ENCODE results near the gene PLEKHH3.
"Not testable (repeated sequence)": the region's sequence is repeated elsewhere in the genome, so short reads cannot be mapped to it uniquely, and the experiment has no call there.

PLEKHH3 gene

GRCh38 chr17:42669977-42670788 lies 6.6 kb downstream of the PLEKHH3 start:
- no peak for DNase-seq

DNA sequence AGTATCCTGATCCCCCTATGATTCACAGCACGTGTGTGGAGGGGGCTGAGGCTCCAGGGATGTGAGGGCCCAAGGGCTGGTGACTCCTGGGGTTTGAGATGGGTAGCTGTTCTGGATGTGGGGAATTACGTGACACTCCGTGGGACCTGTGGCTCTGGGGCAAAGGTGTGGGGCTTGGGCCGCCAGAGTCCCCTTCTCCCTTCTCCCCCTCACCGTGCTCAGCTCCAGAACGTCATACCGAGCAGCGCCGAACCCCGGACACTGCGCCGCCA lies 7.2 kb downstream of the PLEKHH3 start:
- no peak for DNase-seq

GRCh38 chr17:42667088-42667951 lies 9.5 kb downstream of the PLEKHH3 start:
- DNase-seq = no peak

GRCh38 chr17:42666126-42666525 lies 10.7 kb downstream of the PLEKHH3 start:
- DNase-seq = not testable (repeated sequence)

- no peak for DNase-seq
Measured at GRCh38 chr17:42665581-42666001, 11.2 kb downstream of the PLEKHH3 start.

DNA sequence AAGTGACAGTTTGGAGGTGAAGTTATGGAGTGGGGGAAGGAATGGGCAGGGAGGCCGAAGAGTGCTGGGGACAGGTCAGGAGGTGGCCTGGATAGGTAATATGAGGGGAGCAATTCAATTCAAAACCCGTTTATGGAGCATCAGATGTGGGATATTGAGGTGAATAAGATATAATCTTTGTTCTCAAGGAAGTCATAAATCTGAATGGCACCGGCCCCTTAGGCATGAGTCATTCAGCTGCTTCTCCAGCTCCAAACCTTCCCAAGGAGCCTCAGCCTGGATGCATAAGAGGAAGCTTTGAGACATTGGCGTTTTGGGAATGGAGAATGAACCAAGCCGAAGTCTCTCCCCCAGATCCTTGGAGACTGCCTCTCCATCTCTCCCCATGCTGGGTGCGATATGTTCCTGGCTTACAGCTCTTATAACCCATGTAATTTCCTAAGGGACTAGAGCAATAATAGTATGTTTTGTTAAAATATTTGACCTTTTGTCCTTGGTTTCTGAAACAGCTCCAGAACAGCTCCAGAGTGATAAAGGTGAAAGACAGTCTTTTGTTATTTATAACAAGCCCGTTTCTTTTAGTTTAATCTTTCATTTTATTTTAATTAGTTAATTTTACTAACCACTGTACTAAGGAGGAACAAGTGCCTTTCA lies 16.0 kb downstream of the PLEKHH3 start:
- DNase-seq = no peak

- DNase-seq = not testable (repeated sequence)
Measured at GRCh38 chr17:42659932-42660274, 16.9 kb downstream of the PLEKHH3 start.

GRCh38 chr17:42659079-42659931 lies 17.5 kb downstream of the PLEKHH3 start, which contains the start of gene TUBG2:
TUBG2 (plus strand) TSS chr17:42659284; CDS start chr17:42659504, 220 bp downstream.
- DNase-seq = peak; percentile 78

DNA sequence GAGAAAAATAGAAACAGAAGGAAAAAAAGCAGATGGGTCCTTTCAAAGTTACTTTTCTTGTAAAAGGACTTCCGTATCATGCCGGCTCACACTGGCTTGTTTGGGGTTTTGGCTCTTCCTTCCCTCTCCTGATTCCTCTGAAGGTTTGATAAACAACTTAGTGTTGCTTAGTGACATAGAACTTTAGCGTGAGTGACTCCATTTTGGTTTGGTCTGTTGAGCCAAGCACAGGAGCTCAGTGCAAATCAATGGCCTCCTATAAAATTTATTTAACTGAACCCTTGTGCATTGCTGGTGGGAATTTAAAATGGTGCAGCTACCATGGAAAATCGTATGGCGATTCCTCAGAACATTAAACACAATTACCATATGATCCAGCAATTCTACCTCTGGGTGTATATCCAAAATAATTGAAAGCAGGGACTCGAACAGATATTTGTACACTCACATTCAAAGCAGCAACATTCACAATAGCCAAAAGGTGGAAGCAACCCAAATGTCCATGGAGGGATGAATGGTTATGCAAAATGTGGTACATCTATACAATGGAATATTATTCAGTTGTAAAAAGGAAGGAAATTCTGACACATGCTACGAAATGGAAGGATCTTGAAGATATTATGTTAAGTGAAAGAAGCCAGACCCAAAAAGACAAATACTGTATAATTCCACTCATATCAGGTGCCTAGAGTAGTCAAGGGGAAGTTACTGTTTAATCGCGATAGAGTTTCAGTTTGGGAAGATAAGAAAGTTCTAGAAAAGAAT lies 18.8 kb downstream of the PLEKHH3 start:
- DNase-seq = no peak

GRCh38 chr17:42655528-42655927 lies 21.3 kb downstream of the PLEKHH3 start:
- no peak for DNase-seq

GRCh38 chr17:42653179-42654124 lies 23.3 kb downstream of the PLEKHH3 start:
- no peak for DNase-seq

GRCh38 chr17:42651392-42651791 lies 25.4 kb downstream of the PLEKHH3 start:
- no peak for DNase-seq

DNA sequence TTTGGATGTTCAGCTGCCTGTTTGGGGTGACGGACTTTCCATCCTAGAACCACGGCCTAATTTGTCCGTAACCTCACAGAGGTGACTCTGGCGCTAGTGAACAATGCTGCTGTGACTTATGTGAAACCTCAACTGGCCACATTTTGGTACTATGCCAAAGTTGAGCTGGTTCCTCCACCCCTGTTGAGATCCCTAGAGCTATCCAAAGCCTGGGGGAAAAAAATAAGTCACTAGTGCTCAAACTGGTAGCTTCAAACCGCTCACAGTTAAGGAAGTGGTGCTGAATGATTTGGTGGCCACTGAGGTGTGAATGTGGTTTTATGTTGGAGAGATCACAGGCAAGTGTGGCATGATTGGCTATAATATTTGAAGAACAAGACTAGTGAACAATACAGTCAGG lies 29.0 kb downstream of the PLEKHH3 start:
- no peak for DNase-seq

GRCh38 chr17:42642336-42642735 lies 34.5 kb downstream of the PLEKHH3 start:
- no peak for DNase-seq

- no peak for DNase-seq
Measured at GRCh38 chr17:42640121-42640520, 36.7 kb downstream of the PLEKHH3 start.

DNA sequence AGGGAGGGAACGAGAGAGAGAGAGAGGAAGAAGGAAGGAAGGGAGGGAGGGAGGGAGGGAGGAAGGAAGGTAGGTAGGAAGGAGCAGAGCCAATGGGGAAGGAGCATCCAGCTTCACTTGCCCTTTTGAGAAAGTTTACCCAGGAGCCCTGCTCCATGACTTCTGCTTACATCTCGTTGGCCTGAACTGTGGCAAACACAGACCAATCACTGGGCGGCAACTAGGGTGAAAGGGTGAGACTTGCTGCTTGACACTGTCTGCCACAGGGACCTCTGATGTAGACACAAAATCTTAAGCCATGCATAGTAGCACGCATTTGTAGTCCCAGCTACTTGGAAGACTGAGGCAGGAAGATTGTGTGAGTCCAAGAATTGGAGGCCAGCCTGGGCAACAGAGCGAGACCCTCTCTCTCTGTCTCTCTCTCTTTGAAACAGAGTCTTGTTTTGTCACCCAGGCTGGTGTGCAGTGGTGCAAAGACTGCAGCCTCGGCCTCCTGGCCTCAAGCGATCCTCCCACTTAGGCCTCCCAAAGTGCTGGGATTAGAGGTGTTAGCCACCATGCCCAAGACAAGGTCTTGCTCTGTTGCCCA lies 37.2 kb downstream of the PLEKHH3 start:
- no peak for DNase-seq

DNA sequence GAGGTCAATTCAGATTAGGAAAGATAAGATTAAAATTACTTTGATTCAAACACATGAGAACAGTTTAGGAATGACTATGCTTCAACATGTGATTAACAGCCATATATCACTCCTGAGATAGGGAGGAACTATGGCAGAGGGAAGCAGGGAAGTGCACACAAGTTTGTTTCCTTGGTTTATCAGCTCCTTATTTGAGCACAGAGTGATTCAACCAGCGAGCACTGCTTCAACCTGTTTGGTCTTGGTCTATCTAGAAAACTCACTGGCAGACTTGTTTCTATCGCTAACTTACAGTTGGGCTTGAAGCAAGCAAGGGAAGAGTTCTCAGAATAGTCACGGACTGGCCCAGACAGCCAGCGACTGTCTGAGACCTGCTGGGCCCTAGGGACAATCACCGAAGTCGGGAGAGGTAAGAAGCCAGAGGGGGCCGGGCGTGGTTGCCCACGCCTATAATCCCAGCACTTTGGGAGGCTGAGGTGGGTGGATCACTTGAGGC lies 43.8 kb downstream of the PLEKHH3 start:
- DNase-seq = no peak

- DNase-seq = no peak
Measured at GRCh38 chr17:42629411-42630009, 47.3 kb downstream of the PLEKHH3 start.

GRCh38 chr17:42627032-42627764 lies 49.6 kb downstream of the PLEKHH3 start:
- DNase-seq = not testable (repeated sequence)
